SK-N-SH treated with all-trans-retinoic acid at 6 μM for 48 hours (cell line): ENCODE results near the gene CASP10.

Experiments used
- BACH2 ChIP-seq: fragments of 250-450 bp; sonication (Bioruptor Pico); IDR thresholded peaks from 2 replicates; pipeline ENCODE4 v1.9.0; 2021; ENCODE audit warnings: mild to moderate bottlenecking, borderline replicate concordance
- CREB5 ChIP-seq: fragments of 250-450 bp; sonication (Bioruptor Pico); IDR thresholded peaks from 2 replicates; pipeline ENCODE4 v1.5.1; 2020; ENCODE audit warnings: low read depth, mild to moderate bottlenecking, moderate library complexity
- ESRRG ChIP-seq: fragments of 250-450 bp; sonication (Bioruptor Pico); IDR thresholded peaks from 2 replicates; pipeline ENCODE4 v1.6.1; 2021; ENCODE audit warnings: mild to moderate bottlenecking
- GLIS3 ChIP-seq: fragments of 250-450 bp; sonication (Bioruptor Pico); IDR thresholded peaks from 2 replicates; pipeline ENCODE4 v1.5.0; 2020; ENCODE audit warnings: mild to moderate bottlenecking, moderate library complexity
- OSR1 ChIP-seq: fragments of 250-450 bp; sonication (Bioruptor Pico); IDR thresholded peaks from 2 replicates; pipeline ENCODE4 v1.8.0; 2022; ENCODE audit warnings: moderate library complexity, mild to moderate bottlenecking, inconsistent platforms
- PPARA ChIP-seq: fragments of 250-450 bp; sonication (Bioruptor Pico); IDR thresholded peaks from 2 replicates; pipeline ENCODE4 v1.5.0; 2020; ENCODE audit warnings: mild to moderate bottlenecking, borderline replicate concordance

- TF ChIP-seq ESRRG (CRISPR knock-in tag) = no peak
- TF ChIP-seq OSR1 (CRISPR knock-in tag) = no peak
- TF ChIP-seq PPARA (CRISPR knock-in tag) = no peak
- TF ChIP-seq BACH2 (CRISPR knock-in tag) = no peak
- TF ChIP-seq CREB5 (CRISPR knock-in tag) = no peak
- TF ChIP-seq GLIS3 (CRISPR knock-in tag) = no peak
These were observed 11.2 kb downstream of the CASP10 start for GRCh38 chr2:201194097-201194496.
